ENCODE data around the gene FAM120A.
"Not testable (repeated sequence)": the region's sequence is repeated elsewhere in the genome, so short reads cannot be mapped to it uniquely, and the experiment has no call there.

FAM120A gene

GRCh38 chr9:93450945-93451815 lies at the start of gene FAM120A:
Gene FAM120A, plus strand, starts transcription at chr9:93451685. Its CDS starts 231 bp downstream, at chr9:93451916.
- peak; percentile 55 to 68 for DNase-seq (ENCODE audit: low read depth in 2 of 2)

GRCh38 chr9:93406371-93406770 lies 45.1 kb upstream of the FAM120A start:
- DNase-seq (ENCODE audit: low read depth in 2 of 2): no peak

GRCh38 chr9:93413530-93413929 lies 38.0 kb upstream of the FAM120A start:
- DNase-seq (ENCODE audit: low read depth in 2 of 2): no peak

GRCh38 chr9:93415176-93415690 lies 36.3 kb upstream of the FAM120A start:
- no peak for DNase-seq (ENCODE audit: low read depth in 2 of 2)

GRCh38 chr9:93416530-93417235 lies 34.8 kb upstream of the FAM120A start:
- DNase-seq (ENCODE audit: low read depth in 2 of 2): no peak

- DNase-seq (ENCODE audit: low read depth in 2 of 2): no peak
These were observed 33.9 kb upstream of the FAM120A start for GRCh38 chr9:93417538-93417937.

- DNase-seq (ENCODE audit: low read depth in 2 of 2): no peak
These were observed 32.5 kb upstream of the FAM120A start for GRCh38 chr9:93419023-93419422.

GRCh38 chr9:93422977-93423616 lies 28.4 kb upstream of the FAM120A start:
- DNase-seq (ENCODE audit: low read depth in 2 of 2): no peak

- no peak for DNase-seq (ENCODE audit: low read depth in 2 of 2)
These were observed 23.7 kb upstream of the FAM120A start for GRCh38 chr9:93427655-93428379.

- no peak for DNase-seq (ENCODE audit: low read depth in 2 of 2)
These were observed 19.9 kb upstream of the FAM120A start for GRCh38 chr9:93431539-93432105.

- DNase-seq (ENCODE audit: low read depth in 2 of 2): no peak
These were observed 18.5 kb upstream of the FAM120A start for GRCh38 chr9:93432964-93433363.

GRCh38 chr9:93434056-93434455 lies 17.4 kb upstream of the FAM120A start:
- DNase-seq (ENCODE audit: low read depth in 2 of 2): no peak

- no peak for DNase-seq (ENCODE audit: low read depth in 2 of 2)
These were observed 16.1 kb upstream of the FAM120A start for GRCh38 chr9:93435386-93435785.

GRCh38 chr9:93436218-93436617 lies 15.3 kb upstream of the FAM120A start:
- no peak for DNase-seq (ENCODE audit: low read depth in 2 of 2)

- DNase-seq (ENCODE audit: low read depth in 2 of 2): no peak
These were observed 14.7 kb upstream of the FAM120A start for GRCh38 chr9:93436655-93437407.

GRCh38 chr9:93437996-93438395 lies 13.5 kb upstream of the FAM120A start:
- no peak for DNase-seq (ENCODE audit: low read depth in 2 of 2)

- not testable (repeated sequence) for DNase-seq (ENCODE audit: low read depth in 2 of 2)
These were observed 12.2 kb upstream of the FAM120A start for GRCh38 chr9:93439301-93439700.

GRCh38 chr9:93440896-93441580 lies 10.4 kb upstream of the FAM120A start:
- no peak for DNase-seq (ENCODE audit: low read depth in 2 of 2)

- no peak for DNase-seq (ENCODE audit: low read depth in 2 of 2)
These were observed 5.4 kb upstream of the FAM120A start for GRCh38 chr9:93446073-93446472.

GRCh38 chr9:93447655-93448054 lies 3.8 kb upstream of the FAM120A start:
- no peak for DNase-seq (ENCODE audit: low read depth in 2 of 2)

Measured in stimulated activated CD4-positive, alpha-beta T cell treated with anti-CD3 and anti-CD28 coated beads, Interleukin-1b, Interleukin-23, amount 100 ng/mL, for 4 hours (primary cell).